C4-2B (cell line): ENCODE results near the gene DLEU7.

Experiments
- ZFX ChIP-seq: fragments of 450-650 bp; IDR thresholded peaks from 2 replicates; pipeline ENCODE4 v1.6.1; 2017
- TF ChIP-seq, protein P1 (sequence below): fragments of 450-650 bp; conservative IDR thresholded peaks from 2 replicates; pipeline ENCODE4 v1.5.1; 2017; ENCODE audit warnings: mild to moderate bottlenecking

DNA sequence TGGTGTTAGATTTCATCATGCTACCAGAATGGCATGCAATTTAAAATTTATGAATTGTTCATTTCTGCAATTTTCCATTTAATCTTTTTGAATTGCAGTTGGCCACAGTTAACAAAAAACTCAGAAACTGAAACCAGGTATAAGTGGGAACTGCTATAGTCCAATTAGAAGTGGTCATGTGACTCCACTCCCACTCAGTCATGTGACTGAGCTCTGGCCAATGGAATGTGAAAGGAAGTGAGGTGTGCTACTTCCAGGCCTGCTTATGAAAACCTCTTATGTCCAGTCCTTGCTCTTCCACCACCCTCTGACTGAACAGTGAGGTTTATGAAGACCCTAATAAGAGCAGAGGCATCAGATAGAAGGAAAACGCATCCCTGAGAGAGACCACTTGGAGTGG lies 47.0 kb downstream of the DLEU7 start:
- TF ChIP-seq, protein P1, sequence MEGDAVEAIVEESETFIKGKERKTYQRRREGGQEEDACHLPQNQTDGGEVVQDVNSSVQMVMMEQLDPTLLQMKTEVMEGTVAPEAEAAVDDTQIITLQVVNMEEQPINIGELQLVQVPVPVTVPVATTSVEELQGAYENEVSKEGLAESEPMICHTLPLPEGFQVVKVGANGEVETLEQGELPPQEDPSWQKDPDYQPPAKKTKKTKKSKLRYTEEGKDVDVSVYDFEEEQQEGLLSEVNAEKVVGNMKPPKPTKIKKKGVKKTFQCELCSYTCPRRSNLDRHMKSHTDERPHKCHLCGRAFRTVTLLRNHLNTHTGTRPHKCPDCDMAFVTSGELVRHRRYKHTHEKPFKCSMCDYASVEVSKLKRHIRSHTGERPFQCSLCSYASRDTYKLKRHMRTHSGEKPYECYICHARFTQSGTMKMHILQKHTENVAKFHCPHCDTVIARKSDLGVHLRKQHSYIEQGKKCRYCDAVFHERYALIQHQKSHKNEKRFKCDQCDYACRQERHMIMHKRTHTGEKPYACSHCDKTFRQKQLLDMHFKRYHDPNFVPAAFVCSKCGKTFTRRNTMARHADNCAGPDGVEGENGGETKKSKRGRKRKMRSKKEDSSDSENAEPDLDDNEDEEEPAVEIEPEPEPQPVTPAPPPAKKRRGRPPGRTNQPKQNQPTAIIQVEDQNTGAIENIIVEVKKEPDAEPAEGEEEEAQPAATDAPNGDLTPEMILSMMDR, result no peak
- no peak for TF ChIP-seq ZFX
